ENCODE measurements around the gene ECEL1.

The ECEL1 gene

GRCh38 chr2:232511336-232511890 lies 23.8 kb upstream of the ECEL1 start:
- POLR2A ChIA-PET: no interaction called here

GRCh38 chr2:232508251-232508650 lies 20.6 kb upstream of the ECEL1 start:
- Histone ChIP-seq H3K27ac (ENCODE audit: extremely low read depth, low read depth, low read length) (no peak overlapping the region), H3K9me3 (ENCODE audit: control insufficient read depth, insufficient read depth, low read depth, low read length) (no peaks in the 10 kb centered on the region), H3K4me1 (ENCODE audit: control insufficient read depth, insufficient read depth, low read length) (no peaks in the 10 kb centered on the region), H3K4me3 (ENCODE audit: low read depth, low read length) (no peak overlapping the region), H3K36me3 (ENCODE audit: control insufficient read depth in 2 of 2, insufficient read depth in 1 of 2, low read length in 2 of 2) (no peaks in the 10 kb centered on the region)
- TF ChIP-seq ZNF449 (tag by site-specific recombination; IDR thresholded peaks at IDR 0.05) (no peak), ZNF121 (tag by site-specific recombination; IDR thresholded peaks at IDR 0.05) (no peak), ZNF350 (tag by site-specific recombination; IDR thresholded peaks at IDR 0.05) (no peak), ZNF518A (tag by site-specific recombination; conservative IDR thresholded peaks at IDR 0.05; ENCODE audit: low read depth) (no peak), SALL2 (tag by site-specific recombination; IDR thresholded peaks at IDR 0.05; ENCODE audit: borderline replicate concordance) (no peak), ZNF645 (tag by site-specific recombination; IDR thresholded peaks at IDR 0.05) (no peak), ZBTB8A (tag by site-specific recombination; IDR thresholded peaks at IDR 0.05) (no peak), ZNF473 (tag by site-specific recombination; IDR thresholded peaks at IDR 0.05) (no peak), ZNF211 (tag by site-specific recombination; IDR thresholded peaks at IDR 0.05; ENCODE audit: low read depth) (no peak), ZNF510 (tag by site-specific recombination; IDR thresholded peaks at IDR 0.05; ENCODE audit: insufficient replicate concordance) (no peak), ZNF610 (tag by site-specific recombination; IDR thresholded peaks at IDR 0.05; ENCODE audit: borderline replicate concordance) (no peak), ZNF280D (tag by site-specific recombination; IDR thresholded peaks at IDR 0.05) (no peak), ZNF302 (tag by site-specific recombination; IDR thresholded peaks at IDR 0.05; ENCODE audit: low read depth) (no peak), ZNF501 (tag by site-specific recombination; IDR thresholded peaks at IDR 0.05) (no peak)
- ChIA-PET POLR2A (no interaction called here), CTCF (interaction anchor here (0.6 kb wide), 1 partner anchor 51 kb away, joined by 5 read pairs; no protein-coding TSS in a partner anchor)

More at GRCh38 chr2:232511336-232511890, 23.8 kb upstream of the ECEL1 start:
- no peaks in the 10 kb centered on the region for H3K9me3 ChIP-seq (ENCODE audit: control insufficient read depth, insufficient read depth, low read depth, low read length)
- CTCF ChIA-PET: interaction anchor here (0.5 kb wide), 1 partner anchor 959 kb away, joined by 3 read pairs; no protein-coding TSS in a partner anchor
- TF ChIP-seq ZBTB1 (tag by site-specific recombination; IDR thresholded peaks at IDR 0.05): no peak
- no peak for TF ChIP-seq ZNF510 (tag by site-specific recombination; IDR thresholded peaks at IDR 0.05; ENCODE audit: insufficient replicate concordance)
- no peak for TF ChIP-seq ZNF558 (tag by site-specific recombination; IDR thresholded peaks at IDR 0.05)
- TF ChIP-seq ZNF404 (tag by site-specific recombination; IDR thresholded peaks at IDR 0.05): no peak
- no peak for TF ChIP-seq ZNF214 (tag by site-specific recombination; IDR thresholded peaks at IDR 0.05; ENCODE audit: borderline replicate concordance)
- no peak for TF ChIP-seq RBAK (tag by site-specific recombination; IDR thresholded peaks at IDR 0.05)
- peak; percentile 83 for TF ChIP-seq GLIS1 (tag by site-specific recombination; IDR thresholded peaks at IDR 0.05)
- peak; percentile 58 for TF ChIP-seq ZIC2 (tag by site-specific recombination; IDR thresholded peaks at IDR 0.05)
- no peak overlapping the region for H3K4me3 ChIP-seq (ENCODE audit: low read depth, low read length)
- H3K27ac ChIP-seq (ENCODE audit: extremely low read depth, low read depth, low read length): no peak overlapping the region
- no peaks in the 10 kb centered on the region for H3K4me1 ChIP-seq (ENCODE audit: control insufficient read depth, insufficient read depth, low read length)
- no peaks in the 10 kb centered on the region for H3K36me3 ChIP-seq (ENCODE audit: control insufficient read depth in 2 of 2, insufficient read depth in 1 of 2, low read length in 2 of 2)

All from HEK293 (cell line).